Measurements from ENCODE around the gene OR2C1. TPM values are rescaled to one million over a fixed set of nuclear protein-coding genes. Genes with fewer than 3 reads are reported as not detected.
A peak's percentile ranks its signal among the peaks of the same experiment; 100 is the strongest.

Gene OR2C1
- total and polyA plus RNA-seq, 2 donors, result 0.14 to 0.21 TPM

GRCh38 chr16:3375680-3376079 is 20.0 kb downstream of the OR2C1 start:
- DNase-seq (ENCODE audit: low read depth in 6 of 9, low spot score in 9 of 9), result no peak
- WGBS, result 94% methylated on average over 5 of the region's 5 CpGs

GRCh38 chr16:3377917-3378316 is 22.2 kb downstream of the OR2C1 start:
- Histone ChIP-seq H3K27me3 (ENCODE audit: control insufficient read depth in 2 of 2, insufficient read depth in 1 of 2, low read length in 1 of 2) (no peaks in the 10 kb centered on the region), H3K9me3 (ENCODE audit: control insufficient read depth in 2 of 2, insufficient read depth in 1 of 2, low read length in 1 of 2) (peaks cover 14 to 40% of the 10 kb centered on the region in 2 donors), H3K36me3 (ENCODE audit: control insufficient read depth in 2 of 2, insufficient read depth in 2 of 2, low read length in 1 of 2) (peaks cover 9% of the 10 kb centered on the region in 2 donors), H3K4me3 (ENCODE audit: low read length in 2 of 2) (no peak overlapping the region), H3K27ac (ENCODE audit: low read depth in 1 of 2, low read length in 1 of 2) (no peak overlapping the region), H3K4me1 (ENCODE audit: control insufficient read depth in 2 of 2, insufficient read depth in 2 of 2, low read length in 2 of 2) (no peaks in the 10 kb centered on the region)
- no peak for DNase-seq (ENCODE audit: low read depth in 6 of 9, low spot score in 9 of 9)

More at GRCh38 chr16:3375680-3376079, 20.0 kb downstream of the OR2C1 start:
- Histone ChIP-seq H3K4me1 (ENCODE audit: control insufficient read depth in 2 of 2, insufficient read depth in 2 of 2, low read length in 2 of 2) (no peaks in the 10 kb centered on the region), H3K27ac (ENCODE audit: low read depth in 1 of 2, low read length in 1 of 2) (no peak overlapping the region), H3K4me3 (ENCODE audit: low read length in 2 of 2) (no peak overlapping the region), H3K36me3 (ENCODE audit: control insufficient read depth in 2 of 2, insufficient read depth in 2 of 2, low read length in 1 of 2) (no peaks in the 10 kb centered on the region), H3K27me3 (ENCODE audit: control insufficient read depth in 2 of 2, insufficient read depth in 1 of 2, low read length in 1 of 2) (no peaks in the 10 kb centered on the region), H3K9me3 (ENCODE audit: control insufficient read depth in 2 of 2, insufficient read depth in 1 of 2, low read length in 1 of 2) (peaks cover 5 to 32% of the 10 kb centered on the region in 2 donors)

GRCh38 chr16:3383045-3383448 is 27.4 kb downstream of the OR2C1 start:
- no peak overlapping the region for H3K4me3 ChIP-seq (ENCODE audit: low read length in 2 of 2)
- H3K9me3 ChIP-seq (ENCODE audit: control insufficient read depth in 2 of 2, insufficient read depth in 1 of 2, low read length in 1 of 2), result peaks cover 34 to 58% of the 10 kb centered on the region in 2 donors
- no peaks in the 10 kb centered on the region for H3K4me1 ChIP-seq (ENCODE audit: control insufficient read depth in 2 of 2, insufficient read depth in 2 of 2, low read length in 2 of 2)
- H3K27ac ChIP-seq (ENCODE audit: low read depth in 1 of 2, low read length in 1 of 2), result no peak overlapping the region
- H3K27me3 ChIP-seq (ENCODE audit: control insufficient read depth in 2 of 2, insufficient read depth in 1 of 2, low read length in 1 of 2), result no peaks in the 10 kb centered on the region
- H3K36me3 ChIP-seq (ENCODE audit: control insufficient read depth in 2 of 2, insufficient read depth in 2 of 2, low read length in 1 of 2), result peaks cover 39 to 40% of the 10 kb centered on the region in 2 donors
- 99% methylated on average over 10 of the region's 10 CpGs for WGBS
- DNase-seq (ENCODE audit: low read depth in 6 of 9, low spot score in 9 of 9), result no peak

- H3K36me3 ChIP-seq (ENCODE audit: control insufficient read depth in 2 of 2, insufficient read depth in 2 of 2, low read length in 1 of 2), result peaks cover 56 to 69% of the 10 kb centered on the region in 2 donors
- whole genome bisulfite sequencing, result 99% methylated on average over 6 of the region's 6 CpGs
- no peaks in the 10 kb centered on the region for H3K4me1 ChIP-seq (ENCODE audit: control insufficient read depth in 2 of 2, insufficient read depth in 2 of 2, low read length in 2 of 2)
- no peak overlapping the region for H3K4me3 ChIP-seq (ENCODE audit: low read length in 2 of 2)
- DNase-seq (ENCODE audit: low read depth in 6 of 9, low spot score in 9 of 9), result no peak
- H3K27ac ChIP-seq (ENCODE audit: low read depth in 1 of 2, low read length in 1 of 2), result no peak overlapping the region
- peaks cover 33 to 45% of the 10 kb centered on the region in 2 donors for H3K9me3 ChIP-seq (ENCODE audit: control insufficient read depth in 2 of 2, insufficient read depth in 1 of 2, low read length in 1 of 2)
- no peaks in the 10 kb centered on the region for H3K27me3 ChIP-seq (ENCODE audit: control insufficient read depth in 2 of 2, insufficient read depth in 1 of 2, low read length in 1 of 2)
Measured at GRCh38 chr16:3388325-3388724, 32.6 kb downstream of the OR2C1 start.

GRCh38 chr16:3389663-3390338 is 34.1 kb downstream of the OR2C1 start:
- Histone ChIP-seq H3K27me3 (ENCODE audit: control insufficient read depth in 2 of 2, insufficient read depth in 1 of 2, low read length in 1 of 2) (no peaks in the 10 kb centered on the region), H3K36me3 (ENCODE audit: control insufficient read depth in 2 of 2, insufficient read depth in 2 of 2, low read length in 1 of 2) (peaks cover 58 to 70% of the 10 kb centered on the region in 2 donors), H3K4me1 (ENCODE audit: control insufficient read depth in 2 of 2, insufficient read depth in 2 of 2, low read length in 2 of 2) (no peaks in the 10 kb centered on the region), H3K27ac (ENCODE audit: low read depth in 1 of 2, low read length in 1 of 2) (no peak overlapping the region), H3K4me3 (ENCODE audit: low read length in 2 of 2) (no peak overlapping the region), H3K9me3 (ENCODE audit: control insufficient read depth in 2 of 2, insufficient read depth in 1 of 2, low read length in 1 of 2) (peaks cover 23 to 43% of the 10 kb centered on the region in 2 donors)
- no peak for DNase-seq (ENCODE audit: low read depth in 6 of 9, low spot score in 9 of 9)
- 97% methylated on average over 9 of the region's 9 CpGs for WGBS

- peak overlapping the region; percentile 66 to 89 for H3K27ac ChIP-seq (ENCODE audit: low read depth in 1 of 2, low read length in 1 of 2)
- WGBS, result under 1% methylated on average over 18 of the region's 18 CpGs
- peaks cover 11% of the 10 kb centered on the region in 2 donors for H3K4me1 ChIP-seq (ENCODE audit: control insufficient read depth in 2 of 2, insufficient read depth in 2 of 2, low read length in 2 of 2)
- H3K27me3 ChIP-seq (ENCODE audit: control insufficient read depth in 2 of 2, insufficient read depth in 1 of 2, low read length in 1 of 2), result no peaks in the 10 kb centered on the region
- peak overlapping the region; percentile 72 to 81 for H3K4me3 ChIP-seq (ENCODE audit: low read length in 2 of 2)
- peak in 2 of 9 donors; percentile 5 to 7 for DNase-seq (ENCODE audit: low read depth in 6 of 9, low spot score in 9 of 9)
- H3K36me3 ChIP-seq (ENCODE audit: control insufficient read depth in 2 of 2, insufficient read depth in 2 of 2, low read length in 1 of 2), result peaks cover 40 to 48% of the 10 kb centered on the region in 2 donors
- peaks cover 11 to 49% of the 10 kb centered on the region in 2 donors for H3K9me3 ChIP-seq (ENCODE audit: control insufficient read depth in 2 of 2, insufficient read depth in 1 of 2, low read length in 1 of 2)
Measured at GRCh38 chr16:3400446-3400778, 44.7 kb downstream of the OR2C1 start.

GRCh38 chr16:3400779-3401688 is 45.3 kb downstream of the OR2C1 start, which contains the start of the genes ZNF174 and ZSCAN32:
TSS of gene ZNF174 (plus strand) at chr16:3401215. CDS start at chr16:3402005, 790 bp downstream.
TSS of gene ZSCAN32 (minus strand) at chr16:3401004. CDS start at chr16:3397557, 3,447 bp downstream.
- H3K27me3 ChIP-seq (ENCODE audit: control insufficient read depth in 2 of 2, insufficient read depth in 1 of 2, low read length in 1 of 2), result no peaks in the 10 kb centered on the region
- peaks cover 10 to 53% of the 10 kb centered on the region in 2 donors for H3K9me3 ChIP-seq (ENCODE audit: control insufficient read depth in 2 of 2, insufficient read depth in 1 of 2, low read length in 1 of 2)
- DNase-seq (ENCODE audit: low read depth in 6 of 9, low spot score in 9 of 9), result peak; percentile 95 to 99 (median 98)
- H3K4me3 ChIP-seq (ENCODE audit: low read length in 2 of 2), result peak within 1 kb of the TSS; percentile 72 to 81
- H3K4me1 ChIP-seq (ENCODE audit: control insufficient read depth in 2 of 2, insufficient read depth in 2 of 2, low read length in 2 of 2), result peaks cover 11% of the 10 kb centered on the region in 2 donors
- peaks cover 40 to 47% of the 10 kb centered on the region in 2 donors for H3K36me3 ChIP-seq (ENCODE audit: control insufficient read depth in 2 of 2, insufficient read depth in 2 of 2, low read length in 1 of 2)
- WGBS, result under 1% methylated on average over 95 of the region's 95 CpGs
- peak within 1 kb of the TSS; percentile 66 to 90 for H3K27ac ChIP-seq (ENCODE audit: low read depth in 1 of 2, low read length in 1 of 2)

- Histone ChIP-seq H3K4me1 (ENCODE audit: control insufficient read depth in 2 of 2, insufficient read depth in 2 of 2, low read length in 2 of 2) (peaks cover 11% of the 10 kb centered on the region in 2 donors), H3K4me3 (ENCODE audit: low read length in 2 of 2) (peak overlapping the region; percentile 72 to 81), H3K27me3 (ENCODE audit: control insufficient read depth in 2 of 2, insufficient read depth in 1 of 2, low read length in 1 of 2) (no peaks in the 10 kb centered on the region), H3K36me3 (ENCODE audit: control insufficient read depth in 2 of 2, insufficient read depth in 2 of 2, low read length in 1 of 2) (peaks cover 32 to 42% of the 10 kb centered on the region in 2 donors), H3K27ac (ENCODE audit: low read depth in 1 of 2, low read length in 1 of 2) (peak overlapping the region; percentile 40 to 90), H3K9me3 (ENCODE audit: control insufficient read depth in 2 of 2, insufficient read depth in 1 of 2, low read length in 1 of 2) (peaks cover 10 to 50% of the 10 kb centered on the region in 2 donors)
- peak in 3 of 9 donors; percentile 10 to 20 (median 13) for DNase-seq (ENCODE audit: low read depth in 6 of 9, low spot score in 9 of 9)
- WGBS, result 55% methylated on average over 17 of the region's 17 CpGs
Measured at GRCh38 chr16:3401719-3402397, 46.2 kb downstream of the OR2C1 start.
